PC-9 (cell line): ENCODE measurements around the gene PDE11A. TPM values are rescaled to one million over a fixed set of nuclear protein-coding genes. Genes with fewer than 3 reads are reported as not detected.

Experiments used
- BruUV-seq: library from RNA; stranded (reverse); fragments of 400-500 nt; replicated peaks from 2 replicates; lab custom pipeline; 2021; lab: Mats Ljungman, UMichigan
- CTCF ChIA-PET: fragments of 300-600 bp; sonication (Branson Sonifier 250); formaldehyde crosslinking; loops from one replicate; lab custom pipeline; 2022; ENCODE audit warnings: antibody characterized with exemption; lab: Charles Lee
- POLR2A ChIA-PET: fragments of 300-600 bp; sonication (Branson Sonifier 250); formaldehyde crosslinking; loops from one replicate; lab custom pipeline; 2022; ENCODE audit warnings: antibody characterized with exemption; ENCODE audit not compliant: unreplicated experiment; lab: Charles Lee
- DNase-seq, 2 experiments: peaks; one replicate each; pipeline versions ENCODE4 v3.0.0 to v3.0.0-alpha.2; 2015 to 2022; ENCODE audit warnings: mixed read lengths in 1 of 2
- H2AFZ ChIP-seq: fragments of 200-600 bp; sonication (generic); 2 replicates; pipeline ENCODE4 v1.8.1; 2017; ENCODE audit warnings: antibody characterized with exemption
- H3F3A ChIP-seq: fragments of 200-600 bp; sonication (generic); 2 replicates; pipeline ENCODE4 v1.8.1; 2017; ENCODE audit warnings: antibody characterized with exemption, mild to moderate bottlenecking, low read depth; ENCODE audit not compliant: insufficient read depth
- H3K27ac ChIP-seq: fragments of 200-600 bp; sonication (generic); 2 replicates; pipeline ENCODE4 v1.6.1; 2016; ENCODE audit warnings: mixed run types
- H3K27me3 ChIP-seq: fragments of 200-600 bp; sonication (generic); 2 replicates; pipeline ENCODE4 v1.6.1; 2016; ENCODE audit warnings: low read depth, mixed run types; ENCODE audit not compliant: insufficient read depth
- H3K36me3 ChIP-seq: fragments of 200-600 bp; sonication (generic); 2 replicates; pipeline ENCODE4 v1.6.1; 2016; ENCODE audit warnings: low read depth, mixed run types
- H3K4me1 ChIP-seq: fragments of 200-600 bp; sonication (generic); replicated peaks from 2 replicates; pipeline ENCODE4 v1.6.1; 2016; ENCODE audit warnings: mixed run types; ENCODE audit not compliant: insufficient read depth
- H3K4me2 ChIP-seq: fragments of 200-600 bp; sonication (generic); 2 replicates; pipeline ENCODE4 v1.6.1; 2017; ENCODE audit warnings: mixed run types
- H3K4me3 ChIP-seq: fragments of 200-600 bp; sonication (generic); 2 replicates; pipeline ENCODE4 v1.6.1; 2016; ENCODE audit warnings: mixed run types
- H3K79me2 ChIP-seq: fragments of 200-600 bp; sonication (generic); 2 replicates; pipeline ENCODE4 v1.6.1; 2017; ENCODE audit warnings: low read depth, mixed run types
- H3K9me2 ChIP-seq: fragments of 200-600 bp; sonication (generic); 2 replicates; pipeline ENCODE4 v1.8.1; 2017; ENCODE audit warnings: mild to moderate bottlenecking; ENCODE audit not compliant: insufficient read depth
- H3K9me3 ChIP-seq: fragments of 200-600 bp; sonication (generic); 2 replicates; pipeline ENCODE4 v1.8.1; 2016; ENCODE audit warnings: low read depth; ENCODE audit not compliant: insufficient read depth
- H4K20me1 ChIP-seq: fragments of 200-600 bp; sonication (generic); 2 replicates; pipeline ENCODE4 v1.8.1; 2017; ENCODE audit not compliant: insufficient read depth
- CTCF ChIP-seq: fragments of 200-600 bp; sonication (generic); conservative IDR thresholded peaks from 2 replicates; pipeline ENCODE4 v1.6.1; 2017; ENCODE audit warnings: mixed run types, antibody characterized with exemption, mild to moderate bottlenecking, moderate library complexity
- EZH2 ChIP-seq: fragments of 200-600 bp; sonication (generic); IDR thresholded peaks from 2 replicates; pipeline ENCODE4 v1.8.0; 2017; ENCODE audit warnings: antibody characterized with exemption, low read depth
- intact Hi-C: fragments of 100-400 bp; cut with micrococcal nuclease; formaldehyde crosslinking; loops from one replicate; pipeline ENCODE4 v1.10.0; 2022; ENCODE audit not compliant: unreplicated experiment
- total RNA-seq: library from RNA; stranded (reverse); gene quantifications from 2 replicates; pipeline ENCODE4 v1.2.3, GENCODE V29; 2021

The PDE11A gene
- total RNA-seq, 1 experiment from 2014 or later = 1.4 TPM

DNA sequence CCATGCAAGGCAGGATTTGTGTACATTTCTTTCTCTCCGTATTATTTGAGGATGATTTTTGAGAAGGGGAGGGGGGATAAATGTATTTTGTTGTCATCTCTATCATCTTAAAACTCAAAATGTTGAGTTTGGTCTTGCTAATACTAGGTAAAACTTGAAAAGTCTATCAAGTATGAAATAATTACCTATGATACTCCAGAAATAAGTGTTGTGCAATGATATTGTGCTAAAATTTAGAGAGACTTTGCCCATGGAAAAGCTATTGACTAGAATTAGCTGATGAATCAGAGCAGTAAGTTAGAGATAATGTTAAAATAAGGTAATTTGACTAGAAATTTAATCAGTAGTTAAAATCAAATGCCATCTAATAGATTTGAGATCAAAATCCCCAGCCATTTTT is 356.1 kb downstream of the PDE11A start:
- H3K79me2 ChIP-seq = no peaks in the 10 kb centered on the region
- POLR2A ChIA-PET = no interaction called here
- H4K20me1 ChIP-seq = no peaks in the 10 kb centered on the region
- no peak overlapping the region for H3K27ac ChIP-seq
- H3F3A ChIP-seq = no peaks in the 10 kb centered on the region
- no peak overlapping the region for H3K4me2 ChIP-seq
- H3K4me1 ChIP-seq = no peaks in the 10 kb centered on the region
- H3K4me3 ChIP-seq = no peak overlapping the region
- H3K9me3 ChIP-seq = no peaks in the 10 kb centered on the region
- no peaks in the 10 kb centered on the region for H3K9me2 ChIP-seq
- DNase-seq = no peak
- no peaks in the 10 kb centered on the region for H3K27me3 ChIP-seq
- TF ChIP-seq CTCF (no peak), EZH2 (no peak)
- CTCF ChIA-PET = no interaction called here
- intact Hi-C loops = no loop called here
- BruUV-seq = no TSS peak
- H2AFZ ChIP-seq = no peak overlapping the region
- no peaks in the 10 kb centered on the region for H3K36me3 ChIP-seq

DNA sequence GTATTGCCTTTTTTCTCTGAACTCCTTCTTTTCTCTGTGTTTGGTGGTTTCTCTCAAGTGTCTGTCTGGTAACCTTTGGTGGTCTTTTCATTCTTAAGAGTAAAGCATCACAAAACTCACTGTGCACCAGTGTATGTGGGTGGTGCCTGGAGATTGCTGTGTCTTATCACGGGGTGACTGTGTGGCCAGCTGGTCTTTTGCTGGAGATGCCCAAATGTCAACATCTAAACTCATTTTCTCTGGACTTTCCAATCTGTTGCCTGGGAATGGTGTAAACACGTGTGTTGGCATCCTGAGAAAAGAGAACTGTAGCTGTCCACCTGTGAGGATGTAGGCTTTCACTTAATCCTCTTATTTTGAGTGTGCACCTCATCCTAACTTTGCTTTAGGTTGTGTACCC is 356.8 kb downstream of the PDE11A start:
- no TSS peak for BruUV-seq
- no peak overlapping the region for H3K27ac ChIP-seq
- no peaks in the 10 kb centered on the region for H4K20me1 ChIP-seq
- H3K4me3 ChIP-seq = no peak overlapping the region
- DNase-seq = no peak
- intact Hi-C loops = no loop called here
- H3K4me2 ChIP-seq = no peak overlapping the region
- CTCF ChIA-PET = no interaction called here
- no peaks in the 10 kb centered on the region for H3K9me3 ChIP-seq
- no peak overlapping the region for H2AFZ ChIP-seq
- H3K4me1 ChIP-seq = no peaks in the 10 kb centered on the region
- no peaks in the 10 kb centered on the region for H3K27me3 ChIP-seq
- no peaks in the 10 kb centered on the region for H3K36me3 ChIP-seq
- TF ChIP-seq EZH2 (no peak), CTCF (no peak)
- POLR2A ChIA-PET = no interaction called here
- H3K9me2 ChIP-seq = no peaks in the 10 kb centered on the region
- no peaks in the 10 kb centered on the region for H3F3A ChIP-seq
- H3K79me2 ChIP-seq = no peaks in the 10 kb centered on the region

GRCh38 chr2:177714704-177715103 is 357.9 kb downstream of the PDE11A start:
- Histone ChIP-seq H4K20me1 (no peaks in the 10 kb centered on the region), H3K9me3 (no peaks in the 10 kb centered on the region), H3F3A (no peaks in the 10 kb centered on the region), H2AFZ (peak overlapping the region; percentile 3; the same call in 1 of the 2 replicates), H3K79me2 (no peaks in the 10 kb centered on the region), H3K9me2 (no peaks in the 10 kb centered on the region), H3K27ac (no peak overlapping the region), H3K36me3 (no peaks in the 10 kb centered on the region), H3K4me2 (no peak overlapping the region), H3K4me1 (no peaks in the 10 kb centered on the region), H3K27me3 (no peaks in the 10 kb centered on the region), H3K4me3 (no peak overlapping the region)
- BruUV-seq = no TSS peak
- intact Hi-C loops = no loop called here
- ChIA-PET CTCF (no interaction called here), POLR2A (no interaction called here)
- DNase-seq = no peak
- TF ChIP-seq EZH2 (no peak), CTCF (no peak)
